Calu3 (cell line): ENCODE data around the gene CSMD2. TPM values are rescaled to one million over a fixed set of nuclear protein-coding genes. Genes with fewer than 3 reads are reported as not detected.

ENCODE experiments used
- BruUV-seq: library from RNA; stranded (reverse); fragments of 400-500 nt; replicated peaks from 2 replicates; lab custom pipeline; 2021; lab: Mats Ljungman, UMichigan
- CTCF ChIA-PET: fragments of 300-600 bp; sonication (Branson Sonifier 250); formaldehyde crosslinking; loops from one replicate; lab custom pipeline; 2022; ENCODE audit warnings: antibody characterized with exemption; lab: Charles Lee
- DNase-seq: peaks from one replicate; pipeline ENCODE4 v3.0.0; 2022
- H3K27ac Mint-ChIP-seq: one replicate; pipeline ENCODE4 v1.8.0; 2022; ENCODE audit warnings: mixed read lengths; ENCODE audit not compliant: unreplicated experiment
- H3K27me3 Mint-ChIP-seq: one replicate; pipeline ENCODE4 v1.8.0; 2022; ENCODE audit warnings: mixed read lengths; ENCODE audit not compliant: unreplicated experiment
- H3K36me3 Mint-ChIP-seq: one replicate; pipeline ENCODE4 v1.8.0; 2022; ENCODE audit warnings: mild to moderate bottlenecking, moderate library complexity, mixed read lengths; ENCODE audit not compliant: insufficient read depth, unreplicated experiment
- H3K4me1 Mint-ChIP-seq: one replicate; pipeline ENCODE4 v1.8.0; 2022; ENCODE audit warnings: mild to moderate bottlenecking, low read depth, mixed read lengths; ENCODE audit not compliant: unreplicated experiment
- H3K4me3 Mint-ChIP-seq: one replicate; pipeline ENCODE4 v1.8.0; 2022; ENCODE audit warnings: mild to moderate bottlenecking, low read depth, moderate library complexity, mixed read lengths; ENCODE audit not compliant: unreplicated experiment
- H3K9me3 Mint-ChIP-seq: one replicate; pipeline ENCODE4 v1.8.0; 2022; ENCODE audit warnings: low read depth, mixed read lengths; ENCODE audit not compliant: unreplicated experiment
- CTCF ChIP-seq: fragments of 200-600 bp; IDR thresholded peaks from one replicate; pipeline ENCODE4 v1.8.0; 2022; ENCODE audit warnings: antibody characterized with exemption; ENCODE audit not compliant: unreplicated experiment
- intact Hi-C: fragments of 100-400 bp; cut with micrococcal nuclease; formaldehyde crosslinking; loops from one replicate; pipeline ENCODE4 v1.10.0; 2022; ENCODE audit not compliant: unreplicated experiment
- total RNA-seq: library from RNA; stranded (reverse); gene quantifications from 2 replicates; pipeline ENCODE4 v1.2.3, GENCODE V29; 2022

The CSMD2 gene
- total RNA-seq, 1 experiment from 2014 or later, result not detected

GRCh38 chr1:33985656-33986055 lies 179.4 kb downstream of the CSMD2 start:
- DNase-seq, result no peak
- intact Hi-C loops, result no loop called here
- H3K36me3 Mint-ChIP-seq, result no peaks in the 10 kb centered on the region
- no peak for TF ChIP-seq CTCF
- no peaks in the 10 kb centered on the region for H3K4me1 Mint-ChIP-seq
- peaks cover 29% of the 10 kb centered on the region for H3K27me3 Mint-ChIP-seq
- no peak overlapping the region for H3K4me3 Mint-ChIP-seq
- BruUV-seq, result no TSS peak
- H3K27ac Mint-ChIP-seq, result no peak overlapping the region
- H3K9me3 Mint-ChIP-seq, result peaks cover 8% of the 10 kb centered on the region
- CTCF ChIA-PET, result no interaction called here

GRCh38 chr1:33984906-33985565 lies 180.0 kb downstream of the CSMD2 start:
- H3K9me3 Mint-ChIP-seq, result peaks cover 8% of the 10 kb centered on the region
- no peaks in the 10 kb centered on the region for H3K36me3 Mint-ChIP-seq
- no peak overlapping the region for H3K27ac Mint-ChIP-seq
- peaks cover 29% of the 10 kb centered on the region for H3K27me3 Mint-ChIP-seq
- H3K4me1 Mint-ChIP-seq, result no peaks in the 10 kb centered on the region
- no peak overlapping the region for H3K4me3 Mint-ChIP-seq
- BruUV-seq, result no TSS peak
- DNase-seq, result no peak
- TF ChIP-seq CTCF, result no peak
- intact Hi-C loops, result no loop called here
- CTCF ChIA-PET, result no interaction called here

- TF ChIP-seq CTCF, result no peak
- Mint-ChIP-seq H3K27ac (no peak overlapping the region), H3K36me3 (no peaks in the 10 kb centered on the region), H3K4me1 (no peaks in the 10 kb centered on the region), H3K9me3 (peaks cover 3% of the 10 kb centered on the region), H3K4me3 (no peak overlapping the region), H3K27me3 (peaks cover 28% of the 10 kb centered on the region)
- intact Hi-C loops, result no loop called here
- no TSS peak for BruUV-seq
- CTCF ChIA-PET, result no interaction called here
- DNase-seq, result no peak
These were observed 182.6 kb downstream of the CSMD2 start for GRCh38 chr1:33982419-33982818.

GRCh38 chr1:33979341-33979740 lies 185.7 kb downstream of the CSMD2 start:
- DNase-seq, result no peak

More at GRCh38 chr1:33979341-33979740, 185.7 kb downstream of the CSMD2 start:
- Mint-ChIP-seq H3K36me3 (no peaks in the 10 kb centered on the region), H3K9me3 (peaks cover 5% of the 10 kb centered on the region), H3K27ac (no peak overlapping the region), H3K4me3 (no peak overlapping the region), H3K27me3 (peaks cover 41% of the 10 kb centered on the region), H3K4me1 (no peaks in the 10 kb centered on the region)
- CTCF ChIA-PET, result no interaction called here
- intact Hi-C loops, result no loop called here
- BruUV-seq, result no TSS peak
- TF ChIP-seq CTCF, result no peak
